ENCODE results near the gene ACAN.

DNA sequence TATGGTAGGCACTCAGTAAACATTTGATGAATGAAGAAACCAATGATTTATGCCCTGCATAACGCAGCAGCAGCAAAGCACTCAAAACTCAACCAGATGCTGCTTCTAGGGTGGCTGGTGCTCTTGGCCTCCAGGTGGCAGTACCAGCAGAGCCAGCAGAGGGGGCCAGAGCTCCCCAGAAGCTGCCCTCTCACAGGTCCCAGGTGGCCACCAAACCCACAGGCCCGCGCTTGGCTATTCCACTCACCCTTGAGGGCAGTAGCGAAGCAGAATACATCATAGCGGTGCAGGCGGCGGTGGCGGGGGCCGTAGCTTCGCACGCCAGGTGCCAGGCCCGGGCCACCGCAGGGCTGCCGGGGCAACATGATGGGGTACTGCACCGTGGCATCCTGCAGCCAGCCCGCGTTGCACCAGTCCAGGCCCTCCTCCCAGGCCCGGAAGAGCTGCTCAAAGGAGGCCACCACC lies 75.5 kb downstream of the ACAN start:
- TF ChIP-seq, protein P1, sequence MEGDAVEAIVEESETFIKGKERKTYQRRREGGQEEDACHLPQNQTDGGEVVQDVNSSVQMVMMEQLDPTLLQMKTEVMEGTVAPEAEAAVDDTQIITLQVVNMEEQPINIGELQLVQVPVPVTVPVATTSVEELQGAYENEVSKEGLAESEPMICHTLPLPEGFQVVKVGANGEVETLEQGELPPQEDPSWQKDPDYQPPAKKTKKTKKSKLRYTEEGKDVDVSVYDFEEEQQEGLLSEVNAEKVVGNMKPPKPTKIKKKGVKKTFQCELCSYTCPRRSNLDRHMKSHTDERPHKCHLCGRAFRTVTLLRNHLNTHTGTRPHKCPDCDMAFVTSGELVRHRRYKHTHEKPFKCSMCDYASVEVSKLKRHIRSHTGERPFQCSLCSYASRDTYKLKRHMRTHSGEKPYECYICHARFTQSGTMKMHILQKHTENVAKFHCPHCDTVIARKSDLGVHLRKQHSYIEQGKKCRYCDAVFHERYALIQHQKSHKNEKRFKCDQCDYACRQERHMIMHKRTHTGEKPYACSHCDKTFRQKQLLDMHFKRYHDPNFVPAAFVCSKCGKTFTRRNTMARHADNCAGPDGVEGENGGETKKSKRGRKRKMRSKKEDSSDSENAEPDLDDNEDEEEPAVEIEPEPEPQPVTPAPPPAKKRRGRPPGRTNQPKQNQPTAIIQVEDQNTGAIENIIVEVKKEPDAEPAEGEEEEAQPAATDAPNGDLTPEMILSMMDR (IDR thresholded peaks at IDR 0.05) = peak; percentile 11 to 59 (median 47)
- TF ChIP-seq POLR2A (IDR thresholded peaks at IDR 0.05) = no peak
